Activated CD4-positive, alpha-beta T cell treated with anti-CD3 and anti-CD28 coated beads, Interleukin-2, amount 50 U/mL, for 48 hours (primary cell): ENCODE results near the gene HEY2.
A peak's percentile ranks its signal among the peaks of the same experiment; 100 is the strongest.
"Not testable (repeated sequence)": the region's sequence is repeated elsewhere in the genome, so short reads cannot be mapped to it uniquely, and the experiment has no call there.

Source experiments
- DNase-seq, 2 experiments: peaks; one replicate each; pipeline ENCODE4 v3.0.0-alpha.2; 2020

The HEY2 gene

GRCh38 chr6:125749173-125749864 lies at the start of gene HEY2:
Gene HEY2 (plus strand): TSS chr6:125749632. CDS start chr6:125749777, 145 bp downstream.
- DNase-seq, result peak; percentile 83 to 87

- no peak for DNase-seq
These were observed 48.7 kb upstream of the HEY2 start for GRCh38 chr6:125700581-125701353.

- DNase-seq, result no peak
These were observed 48.1 kb upstream of the HEY2 start for GRCh38 chr6:125701354-125701668.

GRCh38 chr6:125703882-125704281 lies 45.5 kb upstream of the HEY2 start:
- not testable (repeated sequence) for DNase-seq

GRCh38 chr6:125707615-125708243 lies 41.7 kb upstream of the HEY2 start:
- no peak for DNase-seq

GRCh38 chr6:125711013-125711675 lies 38.3 kb upstream of the HEY2 start:
- DNase-seq, result no peak

GRCh38 chr6:125714441-125715090 lies 34.9 kb upstream of the HEY2 start:
- DNase-seq, result no peak

GRCh38 chr6:125717120-125717731 lies 32.2 kb upstream of the HEY2 start:
- no peak for DNase-seq

- DNase-seq, result no peak
These were observed 31.3 kb upstream of the HEY2 start for GRCh38 chr6:125718109-125718508.

- no peak for DNase-seq
These were observed 26.5 kb upstream of the HEY2 start for GRCh38 chr6:125722886-125723285.

- DNase-seq, result no peak
These were observed 22.2 kb upstream of the HEY2 start for GRCh38 chr6:125727216-125727615.

GRCh38 chr6:125728739-125729138 lies 20.7 kb upstream of the HEY2 start:
- DNase-seq, result no peak

GRCh38 chr6:125729983-125730382 lies 19.4 kb upstream of the HEY2 start:
- no peak for DNase-seq

- no peak for DNase-seq
These were observed 17.0 kb upstream of the HEY2 start for GRCh38 chr6:125732398-125732797.

GRCh38 chr6:125733516-125734300 lies 15.7 kb upstream of the HEY2 start:
- DNase-seq, result no peak

GRCh38 chr6:125738276-125738675 lies 11.2 kb upstream of the HEY2 start:
- DNase-seq, result no peak

- DNase-seq, result no peak
These were observed 10.1 kb upstream of the HEY2 start for GRCh38 chr6:125739364-125739763.

- no peak for DNase-seq
These were observed 8.1 kb upstream of the HEY2 start for GRCh38 chr6:125741336-125741735.

- DNase-seq, result no peak
These were observed 7.4 kb upstream of the HEY2 start for GRCh38 chr6:125742024-125742423.

- DNase-seq, result no peak
These were observed 6.8 kb upstream of the HEY2 start for GRCh38 chr6:125742464-125743120.

- no peak for DNase-seq
These were observed 5.8 kb upstream of the HEY2 start for GRCh38 chr6:125743604-125744003.
